ENCODE data around the gene CANT1.

CANT1 gene

GRCh38 chr17:78993981-78994671, 15.4 kb downstream of the CANT1 start:
- no peak for TF ChIP-seq CTCF (IDR thresholded peaks at IDR 0.05; ENCODE audit: extremely low read depth, missing control alignments)
- no peak for DNase-seq (ENCODE audit: low spot score)

GRCh38 chr17:78993241-78993956, 16.2 kb downstream of the CANT1 start:
- DNase-seq (ENCODE audit: low spot score), result peak; percentile 84
- TF ChIP-seq CTCF (IDR thresholded peaks at IDR 0.05; ENCODE audit: extremely low read depth, missing control alignments), result peak; percentile 39

- DNase-seq (ENCODE audit: low spot score), result peak; percentile 23
- no peak for TF ChIP-seq CTCF (IDR thresholded peaks at IDR 0.05; ENCODE audit: extremely low read depth, missing control alignments)
Measured at GRCh38 chr17:78992542-78993212, 16.9 kb downstream of the CANT1 start.

GRCh38 chr17:78991906-78992532, 17.5 kb downstream of the CANT1 start:
- DNase-seq (ENCODE audit: low spot score), result peak; percentile 15
- TF ChIP-seq CTCF (IDR thresholded peaks at IDR 0.05; ENCODE audit: extremely low read depth, missing control alignments), result no peak

GRCh38 chr17:78991017-78991738, 18.4 kb downstream of the CANT1 start:
- no peak for DNase-seq (ENCODE audit: low spot score)
- TF ChIP-seq CTCF (IDR thresholded peaks at IDR 0.05; ENCODE audit: extremely low read depth, missing control alignments), result no peak

GRCh38 chr17:78990349-78991016, 19.1 kb downstream of the CANT1 start:
- no peak for DNase-seq (ENCODE audit: low spot score)
- no peak for TF ChIP-seq CTCF (IDR thresholded peaks at IDR 0.05; ENCODE audit: extremely low read depth, missing control alignments)

Data from GM20000 (cell line).